H1 (cell line): Measurements from ENCODE around the gene KREMEN1. TPM values are rescaled to one million over a fixed set of nuclear protein-coding genes. Genes with fewer than 3 reads are reported as not detected.

Experiments
- EP300 ChIP-seq, 2 experiments: IDR thresholded peaks; 1 replicate in 1 of 2; 2 replicates in 1 of 2; pipeline ENCODE4 v1.6.1; 2011 to 2012; ENCODE audit warnings: low read depth in 2 of 2, low read length in 2 of 2, mild to moderate bottlenecking in 2 of 2, borderline replicate concordance in 1 of 2, inconsistent platforms in 1 of 2, moderate library complexity in 1 of 2
- GABPA ChIP-seq: IDR thresholded peaks from 2 replicates; pipeline ENCODE4 v1.6.1; 2011; ENCODE audit warnings: mild to moderate bottlenecking, low read length, moderate library complexity, borderline replicate concordance; ENCODE audit not compliant: insufficient read depth
- polyA plus RNA-seq, 7 experiments: library from polyadenylated mRNA; depleted of rRNA in 3 of 7; stranded (reverse) in 5 of 7; unstranded in 2 of 7; fragments of >200 nt in 5 of 7; fragments of 200-250 nt in 2 of 7; gene quantifications; 1 replicate in 5 of 7; 2 replicates in 1 of 7; 4 replicates in 1 of 7; pipeline versions ENCODE4 v1.2.1 to v1.2.3, GENCODE V29; 2011 to 2013; ENCODE audit warnings: missing spikeins in 2 of 7, mixed read lengths in 2 of 7
- total RNA-seq: library from RNA; stranded (reverse); fragmentation: NEBNext Ultra II Directional; extraction: Animal tissue kit (Norgen Biotek cat#: 25700); gene quantifications from 2 replicates; pipeline ENCODE4 v1.2.1, GENCODE V29; 2021

The KREMEN1 gene
- total and polyA plus RNA-seq, 2 of the 8 experiments (the other 6 are each of a cell fraction or from before 2014, with no cell fraction given): 2.1 to 3.2 TPM

DNA sequence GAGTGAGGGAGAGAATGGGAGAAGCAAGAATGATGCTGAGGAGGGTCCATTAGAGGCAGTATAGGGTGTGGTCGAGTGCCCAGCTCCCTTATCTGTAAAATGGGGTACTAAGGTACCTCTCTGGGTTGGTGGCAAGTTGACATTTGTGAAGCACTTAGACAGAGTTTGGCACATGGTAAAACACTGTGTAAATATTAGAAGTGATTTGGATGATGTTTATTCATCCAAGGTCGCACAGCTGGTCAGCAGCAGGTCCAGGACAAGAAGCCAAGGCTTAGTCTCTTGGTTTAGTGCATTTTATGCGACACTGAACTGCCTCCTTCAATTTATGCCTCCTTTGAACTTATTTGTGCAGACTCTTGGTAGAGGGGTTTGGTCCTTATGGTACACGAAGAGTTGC is 19.4 kb downstream of the KREMEN1 start (continued):
- TF ChIP-seq GABPA (no peak), EP300 (IDR thresholded peaks at IDR 0.05; ENCODE audit: borderline replicate concordance in 1 of 2, low read depth in 2 of 2, low read length in 2 of 2) (no peak)
